ENCODE data around the gene EFHC1.
A peak's percentile ranks its signal among the peaks of the same experiment; 100 is the strongest.

EFHC1 gene

GRCh38 chr6:52550014-52550575, 130.0 kb downstream of the EFHC1 start:
- DNase-seq (ENCODE audit: insufficient read length, low spot score) = no peak

GRCh38 chr6:52550870-52551269, 130.7 kb downstream of the EFHC1 start:
- no peak for FAIRE-seq
- no peak for DNase-seq (ENCODE audit: insufficient read length, low spot score)

More at GRCh38 chr6:52550014-52550575, 130.0 kb downstream of the EFHC1 start:
- FAIRE-seq = no peak

- peak; percentile 36 for FAIRE-seq
- DNase-seq (ENCODE audit: insufficient read length, low spot score) = peak; percentile 84
These were observed 131.5 kb downstream of the EFHC1 start for GRCh38 chr6:52551483-52552277.

- FAIRE-seq = no peak
- DNase-seq (ENCODE audit: insufficient read length, low spot score) = no peak
These were observed 132.1 kb downstream of the EFHC1 start for GRCh38 chr6:52552278-52552643.

- no peak for FAIRE-seq
- DNase-seq (ENCODE audit: insufficient read length, low spot score) = no peak
These were observed 133.0 kb downstream of the EFHC1 start for GRCh38 chr6:52553158-52553557.

- FAIRE-seq (no peak), DNase-seq (ENCODE audit: insufficient read length, low spot score) (no peak)
These were observed 133.6 kb downstream of the EFHC1 start for GRCh38 chr6:52553719-52554118.

- no peak for FAIRE-seq
- DNase-seq (ENCODE audit: insufficient read length, low spot score) = no peak
These were observed 134.6 kb downstream of the EFHC1 start for GRCh38 chr6:52554684-52555280.

- FAIRE-seq = no peak
These were observed 135.5 kb downstream of the EFHC1 start for GRCh38 chr6:52555518-52556233.

GRCh38 chr6:52557389-52558265, 137.5 kb downstream of the EFHC1 start:
- DNase-seq (ENCODE audit: insufficient read length, low spot score) (no peak), FAIRE-seq (no peak)

More at GRCh38 chr6:52555518-52556233, 135.5 kb downstream of the EFHC1 start:
- no peak for DNase-seq (ENCODE audit: insufficient read length, low spot score)

- FAIRE-seq (no peak), DNase-seq (ENCODE audit: insufficient read length, low spot score) (no peak)
These were observed 138.3 kb downstream of the EFHC1 start for GRCh38 chr6:52558266-52559000.

GRCh38 chr6:52560462-52560861, 140.3 kb downstream of the EFHC1 start:
- no peak for FAIRE-seq
- DNase-seq (ENCODE audit: insufficient read length, low spot score) = no peak

GRCh38 chr6:52562911-52563310, 142.8 kb downstream of the EFHC1 start:
- FAIRE-seq (no peak), DNase-seq (ENCODE audit: insufficient read length, low spot score) (no peak)

- no peak for DNase-seq (ENCODE audit: insufficient read length, low spot score)
- no peak for FAIRE-seq
These were observed 144.7 kb downstream of the EFHC1 start for GRCh38 chr6:52564856-52565255.

- no peak for DNase-seq (ENCODE audit: insufficient read length, low spot score)
- FAIRE-seq = no peak
These were observed 146.1 kb downstream of the EFHC1 start for GRCh38 chr6:52566201-52566600.

- peak; percentile 74 for FAIRE-seq
These were observed 146.7 kb downstream of the EFHC1 start for GRCh38 chr6:52566853-52567279.

GRCh38 chr6:52568320-52568719, 148.2 kb downstream of the EFHC1 start:
- FAIRE-seq = no peak
- DNase-seq (ENCODE audit: insufficient read length, low spot score) = no peak

More at GRCh38 chr6:52566853-52567279, 146.7 kb downstream of the EFHC1 start:
- DNase-seq (ENCODE audit: insufficient read length, low spot score) = peak; percentile 54

- FAIRE-seq (no peak), DNase-seq (ENCODE audit: insufficient read length, low spot score) (no peak)
These were observed 150.2 kb downstream of the EFHC1 start for GRCh38 chr6:52570291-52570700.

GRCh38 chr6:52571099-52571755, 151.1 kb downstream of the EFHC1 start:
- FAIRE-seq = no peak
- DNase-seq (ENCODE audit: insufficient read length, low spot score) = no peak

- DNase-seq (ENCODE audit: insufficient read length, low spot score) (no peak), FAIRE-seq (no peak)
These were observed 152.4 kb downstream of the EFHC1 start for GRCh38 chr6:52572536-52572935.
